RWPE2 (cell line): Measurements from ENCODE around the gene ATP6V0B.
A peak's percentile ranks its signal among the peaks of the same experiment; 100 is the strongest.

Experiments
- ATAC-seq: fragments of 200-7000 bp; cut with Tn5 transposase; 3 replicates; pipeline ENCODE4 v1.9.1; 2021; ENCODE audit warnings: low read depth
- DNase-seq: peaks from one replicate; pipeline ENCODE4 v3.0.0-alpha.2; 2020; ENCODE audit warnings: low spot score
- H3K27ac ChIP-seq: fragments of 450-650 bp; 2 replicates; pipeline ENCODE4 v1.5.1; 2017; ENCODE audit warnings: mild to moderate bottlenecking; ENCODE audit not compliant: poor library complexity, severe bottlenecking
- H3K27me3 ChIP-seq: fragments of 250-450 bp; sonication (Bioruptor Pico); 2 replicates; pipeline ENCODE4 v1.5.1; 2021; ENCODE audit warnings: mild to moderate bottlenecking, moderate library complexity; ENCODE audit not compliant: insufficient read depth, poor library complexity, severe bottlenecking
- H3K36me3 ChIP-seq: fragments of 250-450 bp; sonication (Bioruptor Pico); 2 replicates; pipeline ENCODE4 v1.5.1; 2020; ENCODE audit warnings: low read depth, mild to moderate bottlenecking, moderate library complexity
- H3K4me1 ChIP-seq: fragments of 250-450 bp; sonication (Bioruptor Pico); 2 replicates; pipeline ENCODE4 v1.5.1; 2021; ENCODE audit warnings: mild to moderate bottlenecking, moderate library complexity; ENCODE audit not compliant: insufficient read depth, poor library complexity, severe bottlenecking
- H3K4me3 ChIP-seq: fragments of 250-450 bp; sonication (Bioruptor Pico); 2 replicates; pipeline ENCODE4 v1.5.1; 2021; ENCODE audit warnings: mild to moderate bottlenecking, moderate library complexity; ENCODE audit not compliant: severe bottlenecking
- H3K9me3 ChIP-seq: fragments of 250-450 bp; sonication (Bioruptor Pico); 2 replicates; pipeline ENCODE4 v1.5.1; 2021; ENCODE audit warnings: mild to moderate bottlenecking, moderate library complexity; ENCODE audit not compliant: severe bottlenecking
- TF ChIP-seq, protein P1 (sequence below): fragments of 450-650 bp; IDR thresholded peaks from one replicate; pipeline ENCODE4 v1.5.1; 2017; ENCODE audit warnings: mild to moderate bottlenecking, moderate library complexity; ENCODE audit not compliant: poor library complexity, severe bottlenecking

ATP6V0B gene

DNA sequence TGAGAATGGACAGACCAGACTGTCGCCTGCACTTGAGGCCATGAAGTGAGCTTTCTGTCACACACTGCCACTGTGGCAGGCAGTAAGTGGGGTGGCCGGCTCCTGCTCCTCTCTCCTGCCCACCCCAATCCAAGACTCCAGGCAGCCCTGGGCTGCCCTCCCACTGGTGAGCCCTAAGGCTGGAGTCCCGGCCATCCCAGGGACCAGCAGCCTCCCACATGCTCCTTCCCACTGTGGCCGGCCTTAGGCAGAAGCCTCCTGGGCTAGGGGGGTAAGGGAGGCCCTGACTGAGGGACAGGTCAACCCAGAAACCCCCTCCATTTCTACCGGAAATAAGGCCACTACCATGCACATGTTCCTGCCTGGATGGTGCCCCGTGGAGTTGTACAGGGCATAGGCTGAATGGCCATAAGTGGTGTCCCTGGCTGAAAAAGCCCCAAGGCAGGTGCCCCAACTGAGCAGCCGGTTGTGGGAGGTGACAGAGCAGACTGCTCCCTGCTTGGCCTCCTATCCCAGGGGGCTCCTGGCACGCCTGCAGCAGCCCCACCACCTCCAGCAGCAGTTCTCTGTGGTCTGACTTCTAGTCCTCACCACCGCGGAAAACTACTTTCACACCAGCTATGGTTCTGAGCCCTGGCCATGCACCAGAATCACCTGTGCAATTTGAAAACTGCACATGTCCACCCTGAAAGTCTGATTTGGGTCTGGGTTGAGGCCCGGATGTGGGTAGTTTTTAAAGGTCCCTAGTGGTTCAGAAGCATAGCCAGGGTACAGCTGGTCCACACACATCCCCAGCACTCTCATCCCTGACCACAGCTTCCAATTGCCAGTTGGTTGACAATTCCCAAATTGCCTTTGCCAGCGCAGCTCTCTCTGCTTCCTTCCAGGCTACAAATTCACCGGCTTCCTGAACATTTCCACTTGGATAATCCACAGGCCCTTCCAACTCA is 42.8 kb upstream of the ATP6V0B start:
- TF ChIP-seq, protein P1, sequence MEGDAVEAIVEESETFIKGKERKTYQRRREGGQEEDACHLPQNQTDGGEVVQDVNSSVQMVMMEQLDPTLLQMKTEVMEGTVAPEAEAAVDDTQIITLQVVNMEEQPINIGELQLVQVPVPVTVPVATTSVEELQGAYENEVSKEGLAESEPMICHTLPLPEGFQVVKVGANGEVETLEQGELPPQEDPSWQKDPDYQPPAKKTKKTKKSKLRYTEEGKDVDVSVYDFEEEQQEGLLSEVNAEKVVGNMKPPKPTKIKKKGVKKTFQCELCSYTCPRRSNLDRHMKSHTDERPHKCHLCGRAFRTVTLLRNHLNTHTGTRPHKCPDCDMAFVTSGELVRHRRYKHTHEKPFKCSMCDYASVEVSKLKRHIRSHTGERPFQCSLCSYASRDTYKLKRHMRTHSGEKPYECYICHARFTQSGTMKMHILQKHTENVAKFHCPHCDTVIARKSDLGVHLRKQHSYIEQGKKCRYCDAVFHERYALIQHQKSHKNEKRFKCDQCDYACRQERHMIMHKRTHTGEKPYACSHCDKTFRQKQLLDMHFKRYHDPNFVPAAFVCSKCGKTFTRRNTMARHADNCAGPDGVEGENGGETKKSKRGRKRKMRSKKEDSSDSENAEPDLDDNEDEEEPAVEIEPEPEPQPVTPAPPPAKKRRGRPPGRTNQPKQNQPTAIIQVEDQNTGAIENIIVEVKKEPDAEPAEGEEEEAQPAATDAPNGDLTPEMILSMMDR, result no peak
- H3K4me1 ChIP-seq, result peaks cover 44% of the 10 kb centered on the region

DNA sequence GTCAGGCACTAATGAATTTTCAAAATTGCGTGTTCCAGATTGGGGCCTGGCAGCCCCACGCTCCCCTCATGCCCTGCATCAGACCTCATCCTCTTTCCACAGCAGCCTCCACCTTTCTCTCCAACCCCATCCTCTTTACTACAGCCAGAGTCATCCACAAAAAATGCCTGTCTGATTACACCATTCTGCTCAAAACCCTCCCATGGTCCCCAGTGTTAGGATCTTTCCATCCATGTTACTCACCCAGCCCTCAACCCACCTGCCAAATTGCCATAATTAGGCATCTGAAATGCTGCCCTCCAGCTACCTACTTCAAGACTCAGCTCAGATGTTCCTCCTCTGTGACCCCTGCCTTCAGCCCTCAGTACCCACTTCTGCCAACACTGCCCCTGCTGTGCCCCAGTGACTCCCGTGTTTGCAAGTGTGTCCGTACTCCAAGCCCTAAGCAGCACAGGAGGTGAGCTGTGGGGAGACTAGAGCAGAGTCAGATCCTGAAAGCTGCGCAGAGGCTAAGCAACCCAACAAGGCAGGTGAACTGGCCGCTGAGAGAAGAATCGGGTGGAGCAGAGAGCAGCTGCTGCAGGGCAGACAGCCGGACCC is 41.9 kb upstream of the ATP6V0B start:
- no peak for DNase-seq
- peaks cover 53% of the 10 kb centered on the region for H3K4me1 ChIP-seq
- ATAC-seq, result peak; percentile 32
- no peaks in the 10 kb centered on the region for H3K9me3 ChIP-seq
- TF ChIP-seq, protein P1, result no peak
- peak overlapping the region; percentile 82 for H3K27ac ChIP-seq
- H3K4me3 ChIP-seq, result peak overlapping the region; percentile 46
- peaks cover 13% of the 10 kb centered on the region for H3K36me3 ChIP-seq
- no peaks in the 10 kb centered on the region for H3K27me3 ChIP-seq

More for the DNA sequence above, 42.8 kb upstream of the ATP6V0B start:
- Histone ChIP-seq H3K9me3 (no peaks in the 10 kb centered on the region), H3K36me3 (peaks cover 6% of the 10 kb centered on the region), H3K27me3 (no peaks in the 10 kb centered on the region), H3K4me3 (no peak overlapping the region), H3K27ac (peak overlapping the region; percentile 82)
- DNase-seq (no peak), ATAC-seq (no peak)

DNA sequence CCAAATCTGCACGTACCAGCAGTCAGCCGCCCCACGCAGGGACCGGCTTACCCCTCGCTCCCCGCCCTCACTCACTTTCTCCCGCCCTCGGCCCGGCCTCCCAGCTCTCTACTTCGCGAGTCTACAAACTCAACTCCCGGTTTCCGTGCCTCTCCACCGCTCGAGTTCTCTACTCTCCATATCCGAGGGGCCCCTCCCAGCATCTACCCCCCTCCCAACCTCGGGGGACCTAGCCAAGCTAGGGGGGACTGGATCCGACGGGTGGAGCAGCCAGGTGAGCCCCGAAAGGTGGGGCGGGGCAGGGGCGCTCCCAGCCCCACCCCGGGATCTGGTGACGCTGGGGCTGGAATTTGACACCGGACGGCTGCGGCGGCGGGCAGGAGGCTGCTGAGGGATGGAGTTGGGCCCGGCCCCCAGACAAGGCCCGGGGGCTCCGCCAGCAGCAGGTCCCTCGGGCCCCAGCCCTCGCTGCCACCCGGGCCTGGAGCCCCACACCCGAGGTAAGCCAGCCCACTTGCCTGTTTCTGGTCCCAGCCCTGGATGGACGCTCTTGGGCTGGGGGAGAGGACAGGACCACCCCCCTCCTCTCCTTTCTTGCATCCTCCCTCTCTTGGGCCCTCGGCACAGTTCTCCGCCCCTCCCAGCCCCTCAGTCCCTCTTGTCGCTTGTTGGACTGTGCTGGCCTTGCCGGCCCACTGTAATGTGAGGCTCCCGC is 41.2 kb upstream of the ATP6V0B start, which contains the start of gene ARTN:
ARTN (plus strand) TSS at position 416 of the 715 bp plus-strand sequence. CDS start 1,856 bp downstream, outside the sequence.
- H3K27ac ChIP-seq, result peak within 1 kb of the TSS; percentile 82

DNA sequence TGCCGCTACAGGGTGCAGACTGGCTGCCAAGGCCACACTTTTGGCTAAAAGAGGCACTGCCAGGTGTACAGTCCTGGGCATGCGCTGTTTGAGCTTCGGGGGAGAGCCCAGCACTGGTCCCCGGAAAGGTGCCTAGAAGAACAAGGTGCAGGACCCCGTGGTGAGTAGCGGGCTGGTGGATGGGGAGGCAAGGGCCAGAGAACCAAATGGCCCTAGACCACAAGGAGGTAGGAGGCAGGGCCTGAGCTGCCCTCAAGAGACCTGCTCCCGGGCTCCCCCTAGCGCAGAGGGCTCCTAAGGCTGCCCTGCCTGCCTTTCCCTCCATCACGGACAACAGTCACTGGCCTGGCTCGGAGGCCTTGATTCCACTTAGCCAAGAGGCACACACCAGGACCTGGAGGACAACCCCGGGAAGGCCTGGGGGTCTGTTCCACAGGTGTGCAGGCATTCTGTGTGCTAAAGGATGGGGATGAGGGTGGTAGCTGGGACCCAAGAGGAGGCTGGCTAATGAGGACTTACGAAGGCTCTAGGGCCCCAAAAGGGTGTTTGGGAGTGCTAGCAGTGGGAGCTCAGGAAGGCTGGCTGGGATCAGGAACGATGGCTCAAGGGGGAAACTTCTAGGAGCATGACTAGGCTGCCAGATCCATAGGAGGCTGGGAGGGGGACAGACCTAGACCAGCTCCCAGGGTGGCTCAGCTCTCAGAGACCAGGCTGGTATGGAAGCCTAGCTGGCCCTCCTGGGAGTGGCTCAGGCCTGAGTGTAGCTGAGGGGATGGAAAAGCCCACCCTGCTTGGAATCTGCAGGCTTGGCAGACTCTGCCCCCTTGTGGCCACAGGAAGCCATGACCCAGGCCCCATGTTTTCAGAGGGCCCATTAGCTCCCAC is 40.4 kb upstream of the ATP6V0B start:
- no peaks in the 10 kb centered on the region for H3K27me3 ChIP-seq
- H3K4me1 ChIP-seq, result peaks cover 48% of the 10 kb centered on the region
- TF ChIP-seq, protein P1, result peak; percentile 96
- ATAC-seq (peak; percentile 26), DNase-seq (no peak)
- peak overlapping the region; percentile 46 for H3K4me3 ChIP-seq
- H3K27ac ChIP-seq, result peak overlapping the region; percentile 82
- no peaks in the 10 kb centered on the region for H3K9me3 ChIP-seq
- H3K36me3 ChIP-seq, result peaks cover 16% of the 10 kb centered on the region

More for the DNA sequence above, 41.2 kb upstream of the ATP6V0B start, which contains the start of gene ARTN:
- TF ChIP-seq, protein P1, result no peak
- no peaks in the 10 kb centered on the region for H3K27me3 ChIP-seq
- peaks cover 53% of the 10 kb centered on the region for H3K4me1 ChIP-seq
- DNase-seq, result no peak
- peaks cover 16% of the 10 kb centered on the region for H3K36me3 ChIP-seq
- H3K4me3 ChIP-seq, result peak within 1 kb of the TSS; percentile 46
- ATAC-seq, result peak; percentile 21
- H3K9me3 ChIP-seq, result no peaks in the 10 kb centered on the region
